ENCODE results near the gene ARL6IP5.

DNA sequence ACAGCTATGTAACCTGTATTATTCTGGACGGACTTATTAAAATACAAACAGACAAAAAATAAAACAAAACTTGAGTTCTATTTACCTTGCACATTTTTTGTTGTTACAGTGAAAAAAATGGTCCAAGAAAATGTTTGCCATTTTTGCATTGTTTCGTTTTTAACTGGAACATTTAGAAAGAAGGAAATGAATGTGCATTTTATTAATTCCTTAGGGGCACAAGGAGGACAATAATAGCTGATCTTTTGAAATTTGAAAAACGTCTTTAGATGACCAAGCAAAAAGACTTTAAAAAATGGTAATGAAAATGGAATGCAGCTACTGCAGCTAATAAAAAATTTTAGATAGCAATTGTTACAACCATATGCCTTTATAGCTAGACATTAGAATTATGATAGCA, 20.6 kb downstream of the ARL6IP5 start:
- TF ChIP-seq, protein P1, sequence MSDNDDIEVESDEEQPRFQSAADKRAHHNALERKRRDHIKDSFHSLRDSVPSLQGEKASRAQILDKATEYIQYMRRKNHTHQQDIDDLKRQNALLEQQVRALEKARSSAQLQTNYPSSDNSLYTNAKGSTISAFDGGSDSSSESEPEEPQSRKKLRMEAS (IDR thresholded peaks at IDR 0.05): no peak
- TF ChIP-seq, protein P2, sequence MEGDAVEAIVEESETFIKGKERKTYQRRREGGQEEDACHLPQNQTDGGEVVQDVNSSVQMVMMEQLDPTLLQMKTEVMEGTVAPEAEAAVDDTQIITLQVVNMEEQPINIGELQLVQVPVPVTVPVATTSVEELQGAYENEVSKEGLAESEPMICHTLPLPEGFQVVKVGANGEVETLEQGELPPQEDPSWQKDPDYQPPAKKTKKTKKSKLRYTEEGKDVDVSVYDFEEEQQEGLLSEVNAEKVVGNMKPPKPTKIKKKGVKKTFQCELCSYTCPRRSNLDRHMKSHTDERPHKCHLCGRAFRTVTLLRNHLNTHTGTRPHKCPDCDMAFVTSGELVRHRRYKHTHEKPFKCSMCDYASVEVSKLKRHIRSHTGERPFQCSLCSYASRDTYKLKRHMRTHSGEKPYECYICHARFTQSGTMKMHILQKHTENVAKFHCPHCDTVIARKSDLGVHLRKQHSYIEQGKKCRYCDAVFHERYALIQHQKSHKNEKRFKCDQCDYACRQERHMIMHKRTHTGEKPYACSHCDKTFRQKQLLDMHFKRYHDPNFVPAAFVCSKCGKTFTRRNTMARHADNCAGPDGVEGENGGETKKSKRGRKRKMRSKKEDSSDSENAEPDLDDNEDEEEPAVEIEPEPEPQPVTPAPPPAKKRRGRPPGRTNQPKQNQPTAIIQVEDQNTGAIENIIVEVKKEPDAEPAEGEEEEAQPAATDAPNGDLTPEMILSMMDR (IDR thresholded peaks at IDR 0.05; ENCODE audit: low read depth, low read length, missing input control): no peak
- TF ChIP-seq FOXA1 (IDR thresholded peaks at IDR 0.05): no peak
- TF ChIP-seq RAD21 (IDR thresholded peaks at IDR 0.05): no peak
- no peak for TF ChIP-seq TAF1 (conservative IDR thresholded peaks at IDR 0.05)
- TF ChIP-seq, protein P3, sequence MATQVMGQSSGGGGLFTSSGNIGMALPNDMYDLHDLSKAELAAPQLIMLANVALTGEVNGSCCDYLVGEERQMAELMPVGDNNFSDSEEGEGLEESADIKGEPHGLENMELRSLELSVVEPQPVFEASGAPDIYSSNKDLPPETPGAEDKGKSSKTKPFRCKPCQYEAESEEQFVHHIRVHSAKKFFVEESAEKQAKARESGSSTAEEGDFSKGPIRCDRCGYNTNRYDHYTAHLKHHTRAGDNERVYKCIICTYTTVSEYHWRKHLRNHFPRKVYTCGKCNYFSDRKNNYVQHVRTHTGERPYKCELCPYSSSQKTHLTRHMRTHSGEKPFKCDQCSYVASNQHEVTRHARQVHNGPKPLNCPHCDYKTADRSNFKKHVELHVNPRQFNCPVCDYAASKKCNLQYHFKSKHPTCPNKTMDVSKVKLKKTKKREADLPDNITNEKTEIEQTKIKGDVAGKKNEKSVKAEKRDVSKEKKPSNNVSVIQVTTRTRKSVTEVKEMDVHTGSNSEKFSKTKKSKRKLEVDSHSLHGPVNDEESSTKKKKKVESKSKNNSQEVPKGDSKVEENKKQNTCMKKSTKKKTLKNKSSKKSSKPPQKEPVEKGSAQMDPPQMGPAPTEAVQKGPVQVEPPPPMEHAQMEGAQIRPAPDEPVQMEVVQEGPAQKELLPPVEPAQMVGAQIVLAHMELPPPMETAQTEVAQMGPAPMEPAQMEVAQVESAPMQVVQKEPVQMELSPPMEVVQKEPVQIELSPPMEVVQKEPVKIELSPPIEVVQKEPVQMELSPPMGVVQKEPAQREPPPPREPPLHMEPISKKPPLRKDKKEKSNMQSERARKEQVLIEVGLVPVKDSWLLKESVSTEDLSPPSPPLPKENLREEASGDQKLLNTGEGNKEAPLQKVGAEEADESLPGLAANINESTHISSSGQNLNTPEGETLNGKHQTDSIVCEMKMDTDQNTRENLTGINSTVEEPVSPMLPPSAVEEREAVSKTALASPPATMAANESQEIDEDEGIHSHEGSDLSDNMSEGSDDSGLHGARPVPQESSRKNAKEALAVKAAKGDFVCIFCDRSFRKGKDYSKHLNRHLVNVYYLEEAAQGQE (IDR thresholded peaks at IDR 0.05): no peak
- no peak for TF ChIP-seq JUND (IDR thresholded peaks at IDR 0.05)
- TF ChIP-seq SP1 (IDR thresholded peaks at IDR 0.05): no peak
